ENCODE data around the gene RGS7. TPM values are rescaled to one million over a fixed set of nuclear protein-coding genes. Genes with fewer than 3 reads are reported as not detected.

Gene RGS7
- total RNA-seq, 1 experiment from 2014 or later = 1.5 TPM

GRCh38 chr1:241391926-241392710, 35.1 kb upstream of the RGS7 start:
- H3K18ac ChIP-seq (ENCODE audit: insufficient read length, low read depth, low read length) = no peak overlapping the region
- H3K23me2 ChIP-seq (ENCODE audit: insufficient read length, low read depth, low read length, poor library complexity, severe bottlenecking) = no peaks in the 10 kb centered on the region
- no peak overlapping the region for H3K27ac ChIP-seq (ENCODE audit: insufficient read length, low read depth, low read length)
- H3K14ac ChIP-seq (ENCODE audit: insufficient read depth, low read length) = no peak overlapping the region
- no peaks in the 10 kb centered on the region for H3K79me2 ChIP-seq (ENCODE audit: insufficient read depth, low read length)
- TF ChIP-seq CTCF (conservative IDR thresholded peaks at IDR 0.05) = no peak
- no peaks in the 10 kb centered on the region for H3K79me1 ChIP-seq (ENCODE audit: insufficient read depth, low read depth, low read length, poor library complexity, severe bottlenecking)
- H2BK5ac ChIP-seq (ENCODE audit: insufficient read length, low read length) = no peak overlapping the region
- H2BK12ac ChIP-seq (ENCODE audit: insufficient read length, low read depth, low read length) = no peak overlapping the region
- no peak overlapping the region for H2AK5ac ChIP-seq (ENCODE audit: insufficient read length, low read length)
- no peak overlapping the region for H2BK120ac ChIP-seq (ENCODE audit: low read depth, low read length, poor library complexity, severe bottlenecking)
- DNase-seq = no peak
- no CpG with 5 or more reads among the region's 5 CpGs for WGBS (ENCODE audit: extremely low coverage, insufficient read length, low lambda C conversion rate)
- H3T11ph ChIP-seq (ENCODE audit: low read length) = no peak overlapping the region
- no peaks in the 10 kb centered on the region for H3K36me3 Mint-ChIP-seq (ENCODE audit: insufficient read depth in 1 of 3, low read depth in 3 of 3)
- no peak overlapping the region for H3K23ac ChIP-seq (ENCODE audit: insufficient read length, low read depth, low read length)
- H4K8ac ChIP-seq (replicated peaks; ENCODE audit: insufficient read length, low read depth, low read length) = no peak overlapping the region
- no peaks in the 10 kb centered on the region for H3K9me3 ChIP-seq (ENCODE audit: control insufficient read depth, low read depth, low read length)
- H3K4me1 Mint-ChIP-seq = peaks cover 0 to 5% of the 10 kb centered on the region in 2 experiments; a peak in 2 of 4 replicates
- H3K4me1 ChIP-seq (ENCODE audit: insufficient read depth, low read length) = no peaks in the 10 kb centered on the region
- no peaks in the 10 kb centered on the region for H3K27me3 ChIP-seq (ENCODE audit: insufficient read depth, low read length)
- H2AFZ ChIP-seq (ENCODE audit: low read length) = no peak overlapping the region
- no peak overlapping the region for H3K4me3 Mint-ChIP-seq
- H2BK20ac ChIP-seq (ENCODE audit: low read depth, low read length, poor library complexity, severe bottlenecking) = no peak overlapping the region
- no peak overlapping the region for H3K9ac ChIP-seq (ENCODE audit: extremely low read depth, insufficient read length, low read length)
- H4K91ac ChIP-seq (ENCODE audit: insufficient read length, low read depth, low read length) = no peak overlapping the region
- no peak overlapping the region for H2BK15ac ChIP-seq (ENCODE audit: low read depth, low read length)
- no peak overlapping the region for H3K27ac Mint-ChIP-seq
- H3K27me3 Mint-ChIP-seq (ENCODE audit: low read depth) = no peaks in the 10 kb centered on the region; the same call in 1 of the 2 replicates
- H4K5ac ChIP-seq (ENCODE audit: insufficient read length, low read depth, low read length) = no peak overlapping the region
- no peaks in the 10 kb centered on the region for H4K20me1 ChIP-seq (ENCODE audit: control insufficient read depth, insufficient read depth, insufficient read length)
- no peak overlapping the region for H3K4ac ChIP-seq (ENCODE audit: low read depth, low read length)
- no peak overlapping the region for H3K56ac ChIP-seq (ENCODE audit: insufficient read length, low read depth, low read length)
- H3K4me2 ChIP-seq (ENCODE audit: insufficient read depth, insufficient read length, low read length) = no peak overlapping the region
- no peaks in the 10 kb centered on the region for H3K9me3 Mint-ChIP-seq
